ENCODE results near the gene UTP3. TPM values are rescaled to one million over a fixed set of nuclear protein-coding genes. Genes with fewer than 3 reads are reported as not detected.

Gene UTP3
- total RNA-seq, 1 donor from 2014 or later = 15.7 TPM

DNA sequence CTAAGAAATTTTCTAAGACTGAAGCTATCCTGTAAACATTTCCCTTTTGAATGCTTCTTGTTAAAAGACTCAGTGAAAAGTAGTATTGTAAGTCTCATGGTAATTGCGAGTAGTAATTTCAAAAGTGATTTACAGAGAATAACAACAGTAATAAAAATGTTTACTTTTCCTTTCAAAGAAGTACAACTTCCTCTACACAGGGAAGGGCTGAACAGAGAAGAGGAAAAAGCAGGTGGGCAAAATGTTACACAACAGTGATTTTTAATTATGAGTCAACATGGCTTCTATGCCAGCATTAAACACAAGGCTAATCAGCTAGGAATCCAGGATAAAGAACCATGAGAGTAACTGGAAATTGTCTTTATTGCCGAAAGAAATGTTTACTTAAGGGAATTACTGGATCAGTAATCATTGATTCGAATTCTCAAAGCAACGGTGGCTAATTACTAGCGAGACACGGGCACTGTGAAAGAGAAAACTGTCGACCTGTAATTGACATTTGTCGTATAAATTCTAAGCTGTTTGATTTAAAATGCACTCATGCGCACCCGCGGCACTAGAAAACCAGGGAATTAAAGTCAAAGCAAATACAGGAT lies 15.4 kb downstream of the UTP3 start:
- no peaks in the 10 kb centered on the region for H3K27me3 ChIP-seq
- H3K4me3 ChIP-seq = peak overlapping the region; percentile 64 to 81
- peaks cover 22% of the 10 kb centered on the region for H3K4me1 ChIP-seq
- H3K27ac ChIP-seq = peak overlapping the region; percentile 92
- intact Hi-C loops (cut with DNase I) = loop anchor here (1.0 kb wide), 1 partner anchor 15 kb away; the partner anchor contains the start of gene UTP3
- no peak for DNase-seq (ENCODE audit: extremely low spot score in 2 of 2)
- H3K36me3 ChIP-seq = no peaks in the 10 kb centered on the region
- H3K9me3 ChIP-seq = no peaks in the 10 kb centered on the region
- TF ChIP-seq POLR2A (IDR thresholded peaks at IDR 0.05) (no peak), POLR2AphosphoS5 (IDR thresholded peaks at IDR 0.05; ENCODE audit: insufficient read depth in 1 of 2, low read depth in 1 of 2) (no peak)
- TF ChIP-seq, protein P1, sequence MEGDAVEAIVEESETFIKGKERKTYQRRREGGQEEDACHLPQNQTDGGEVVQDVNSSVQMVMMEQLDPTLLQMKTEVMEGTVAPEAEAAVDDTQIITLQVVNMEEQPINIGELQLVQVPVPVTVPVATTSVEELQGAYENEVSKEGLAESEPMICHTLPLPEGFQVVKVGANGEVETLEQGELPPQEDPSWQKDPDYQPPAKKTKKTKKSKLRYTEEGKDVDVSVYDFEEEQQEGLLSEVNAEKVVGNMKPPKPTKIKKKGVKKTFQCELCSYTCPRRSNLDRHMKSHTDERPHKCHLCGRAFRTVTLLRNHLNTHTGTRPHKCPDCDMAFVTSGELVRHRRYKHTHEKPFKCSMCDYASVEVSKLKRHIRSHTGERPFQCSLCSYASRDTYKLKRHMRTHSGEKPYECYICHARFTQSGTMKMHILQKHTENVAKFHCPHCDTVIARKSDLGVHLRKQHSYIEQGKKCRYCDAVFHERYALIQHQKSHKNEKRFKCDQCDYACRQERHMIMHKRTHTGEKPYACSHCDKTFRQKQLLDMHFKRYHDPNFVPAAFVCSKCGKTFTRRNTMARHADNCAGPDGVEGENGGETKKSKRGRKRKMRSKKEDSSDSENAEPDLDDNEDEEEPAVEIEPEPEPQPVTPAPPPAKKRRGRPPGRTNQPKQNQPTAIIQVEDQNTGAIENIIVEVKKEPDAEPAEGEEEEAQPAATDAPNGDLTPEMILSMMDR (IDR thresholded peaks at IDR 0.05) = no peak

DNA sequence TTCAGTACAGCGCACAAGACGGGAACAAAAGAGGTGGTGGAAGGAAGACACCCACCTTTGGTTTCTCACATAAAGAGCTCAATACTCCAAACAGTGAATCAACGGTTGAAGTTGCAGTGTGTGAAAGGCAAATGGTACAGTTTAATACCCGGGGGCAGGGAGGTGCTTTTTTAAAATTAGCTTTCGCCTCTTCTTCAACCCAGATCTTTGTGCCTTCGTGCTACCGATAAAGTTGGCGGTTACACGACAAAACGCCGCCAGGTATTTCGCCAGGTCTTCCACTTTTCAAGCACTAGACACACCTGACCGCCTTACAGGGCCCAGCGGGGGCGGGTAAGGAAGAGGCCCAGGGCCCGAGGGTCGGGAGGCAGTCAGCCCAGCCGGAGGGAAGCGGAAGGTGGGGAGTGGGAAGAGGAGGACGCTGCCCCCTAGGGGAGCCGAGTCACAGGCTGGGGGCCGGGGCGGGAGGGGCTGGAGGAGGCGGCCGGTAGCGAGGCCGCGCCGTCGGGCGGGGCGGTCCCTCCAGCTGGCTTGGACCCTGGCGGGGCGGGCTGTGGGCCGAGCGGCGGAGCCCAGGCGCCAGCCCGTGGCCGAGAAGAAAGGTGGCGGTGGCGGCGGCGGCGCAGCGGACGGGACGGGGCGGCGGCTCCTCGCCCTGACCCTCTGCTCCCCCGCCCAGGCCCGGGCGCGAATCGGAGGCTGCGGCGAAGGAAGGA lies 16.0 kb downstream of the UTP3 start:
- intact Hi-C loops (cut with DNase I) = loop anchor here (1.0 kb wide), 1 partner anchor 16 kb away; the partner anchor contains the start of gene UTP3
- Histone ChIP-seq H3K9me3 (no peaks in the 10 kb centered on the region), H3K4me1 (peaks cover 22% of the 10 kb centered on the region), H3K27ac (peak overlapping the region; percentile 92), H3K4me3 (peak overlapping the region; percentile 64 to 81), H3K36me3 (no peaks in the 10 kb centered on the region), H3K27me3 (no peaks in the 10 kb centered on the region)
- TF ChIP-seq POLR2AphosphoS5 (IDR thresholded peaks at IDR 0.05; ENCODE audit: insufficient read depth in 1 of 2, low read depth in 1 of 2) (peak in 1 of 2 donors; percentile 29), POLR2A (IDR thresholded peaks at IDR 0.05) (no peak)
- TF ChIP-seq, protein P1 (IDR thresholded peaks at IDR 0.05) = no peak
- DNase-seq (ENCODE audit: extremely low spot score in 2 of 2) = no peak

GRCh38 chr4:70704931-70705182 lies 16.5 kb downstream of the UTP3 start:
- intact Hi-C loops (cut with DNase I) = loop anchor here (1.0 kb wide), 1 partner anchor 17 kb away; the partner anchor contains the start of gene UTP3
- H3K4me1 ChIP-seq = peaks cover 22% of the 10 kb centered on the region

DNA sequence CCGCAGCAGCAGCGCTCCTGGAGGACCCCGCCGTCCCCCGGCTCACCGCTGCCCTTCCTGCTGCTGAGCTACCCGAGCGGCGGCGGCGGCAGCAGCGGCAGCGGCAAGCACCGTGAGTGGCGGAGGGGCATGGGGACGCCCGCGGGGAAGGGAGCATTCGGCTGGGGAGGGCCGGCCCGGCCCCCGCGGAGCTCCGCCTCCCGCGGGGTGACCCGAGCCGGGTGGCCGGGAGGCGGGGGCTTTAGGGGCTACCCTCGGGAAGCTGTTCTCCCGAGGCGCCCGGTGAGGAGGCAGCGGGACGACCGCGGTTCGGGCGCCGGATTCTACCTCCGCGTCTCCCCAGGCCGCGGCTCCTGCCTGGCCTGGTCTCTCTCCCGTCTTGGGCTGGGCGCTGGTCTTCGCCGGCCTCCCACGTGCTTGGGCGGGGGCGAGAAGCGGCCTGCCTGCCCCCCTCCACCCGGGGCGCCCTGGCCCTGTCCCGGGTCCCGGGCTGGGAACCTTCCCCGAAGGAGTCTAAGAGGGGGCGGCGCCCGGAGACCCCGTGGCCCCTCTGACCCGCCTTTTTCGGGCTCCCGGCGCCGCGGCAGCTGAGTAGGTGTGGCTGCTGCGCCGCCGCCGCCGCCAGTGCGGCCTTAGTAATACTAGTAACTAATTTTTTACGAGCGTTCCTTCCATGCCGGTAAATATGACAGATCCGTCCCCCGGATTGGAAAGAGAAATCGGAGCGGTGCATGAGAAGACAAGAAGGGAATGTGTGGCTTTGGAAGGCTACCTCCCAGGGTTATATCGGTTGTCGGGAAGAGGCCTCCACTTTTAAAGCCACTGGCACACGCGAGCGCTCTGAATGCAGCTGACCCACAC lies 17.1 kb downstream of the UTP3 start:
- peak overlapping the region; percentile 92 for H3K27ac ChIP-seq
- H3K9me3 ChIP-seq = no peaks in the 10 kb centered on the region
- intact Hi-C loops (cut with DNase I) = no loop called here
- TF ChIP-seq POLR2A (IDR thresholded peaks at IDR 0.05) = no peak
- peak in 1 of 2 donors; percentile 80 for TF ChIP-seq POLR2AphosphoS5 (IDR thresholded peaks at IDR 0.05; ENCODE audit: insufficient read depth in 1 of 2, low read depth in 1 of 2)
- H3K4me1 ChIP-seq = peaks cover 22% of the 10 kb centered on the region
- no peak for DNase-seq (ENCODE audit: extremely low spot score in 2 of 2)
- no peaks in the 10 kb centered on the region for H3K36me3 ChIP-seq
- no peaks in the 10 kb centered on the region for H3K27me3 ChIP-seq
- peak overlapping the region; percentile 64 to 81 for H3K4me3 ChIP-seq

More at GRCh38 chr4:70704931-70705182, 16.5 kb downstream of the UTP3 start:
- Histone ChIP-seq H3K36me3 (no peaks in the 10 kb centered on the region), H3K27ac (peak overlapping the region; percentile 92), H3K27me3 (no peaks in the 10 kb centered on the region), H3K9me3 (no peaks in the 10 kb centered on the region), H3K4me3 (peak overlapping the region; percentile 64 to 81)
- TF ChIP-seq, protein P1 (IDR thresholded peaks at IDR 0.05) = no peak
- TF ChIP-seq POLR2A (IDR thresholded peaks at IDR 0.05) (no peak), POLR2AphosphoS5 (IDR thresholded peaks at IDR 0.05; ENCODE audit: insufficient read depth in 1 of 2, low read depth in 1 of 2) (no peak)
- no peak for DNase-seq (ENCODE audit: extremely low spot score in 2 of 2)

DNA sequence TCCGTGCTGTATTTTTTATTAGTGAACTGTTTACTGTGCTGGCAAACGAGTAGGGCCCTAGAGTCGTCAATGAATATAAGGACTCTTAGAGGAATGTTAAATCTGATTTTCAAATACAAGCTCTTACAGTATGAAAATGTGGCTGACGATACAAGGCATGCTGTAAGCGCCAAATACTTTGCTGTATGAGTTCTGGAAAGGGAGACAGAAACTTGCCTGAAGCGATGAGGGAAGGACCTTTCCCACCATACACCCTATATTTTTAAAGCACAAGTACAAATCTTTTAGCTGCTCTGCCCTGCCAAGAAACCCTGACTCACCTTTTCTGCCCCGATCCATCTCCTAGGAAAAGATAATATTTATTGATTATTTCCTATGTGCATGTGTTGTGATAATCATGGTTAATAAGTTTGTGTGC lies 17.7 kb downstream of the UTP3 start:
- Histone ChIP-seq H3K9me3 (no peaks in the 10 kb centered on the region), H3K4me1 (peaks cover 22% of the 10 kb centered on the region)
- intact Hi-C loops (cut with DNase I) = no loop called here

More for the DNA sequence above, 17.7 kb downstream of the UTP3 start:
- Histone ChIP-seq H3K27me3 (no peaks in the 10 kb centered on the region), H3K4me3 (peak overlapping the region; percentile 64 to 81), H3K36me3 (no peaks in the 10 kb centered on the region), H3K27ac (peak overlapping the region; percentile 92)
- TF ChIP-seq POLR2A (IDR thresholded peaks at IDR 0.05) = no peak
- TF ChIP-seq, protein P1 (IDR thresholded peaks at IDR 0.05) = no peak
- no peak for TF ChIP-seq POLR2AphosphoS5 (IDR thresholded peaks at IDR 0.05; ENCODE audit: insufficient read depth in 1 of 2, low read depth in 1 of 2)
- no peak for DNase-seq (ENCODE audit: extremely low spot score in 2 of 2)
